Measurements from ENCODE around the gene NTM. TPM values are rescaled to one million over a fixed set of nuclear protein-coding genes. Genes with fewer than 3 reads are reported as not detected.

NTM gene
- total RNA-seq, 1 experiment from 2014 or later, result not detected

DNA sequence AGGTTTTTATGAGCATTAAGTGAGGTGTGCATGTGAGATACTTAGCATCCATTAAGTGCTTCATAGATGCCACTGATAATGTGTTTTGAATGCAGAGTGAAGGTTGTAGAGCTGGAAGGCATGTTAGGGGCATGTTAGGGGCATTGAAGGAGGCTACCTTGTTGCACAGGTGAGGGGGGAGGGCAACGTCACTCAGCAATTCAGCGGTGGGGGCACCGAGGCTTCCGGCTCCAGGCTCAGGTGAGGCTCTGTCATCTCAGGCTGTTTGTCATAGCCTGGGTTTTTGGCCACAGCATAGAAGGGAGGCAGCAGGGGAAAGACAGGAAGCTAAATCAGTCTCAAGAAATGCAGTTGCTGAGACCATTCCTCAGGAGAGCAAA lies 299.0 kb downstream of the NTM start:
- H3K9me2 ChIP-seq (ENCODE audit: insufficient read depth), result no peaks in the 10 kb centered on the region
- H3K27ac ChIP-seq (ENCODE audit: low read depth, low read length), result no peak overlapping the region
- no peaks in the 10 kb centered on the region for H3K79me2 ChIP-seq (ENCODE audit: insufficient read depth, low read length)
- ATAC-seq (no peak), DNase-seq (ENCODE audit: low read depth, low spot score) (no peak)
- POLR2A ChIA-PET, result no interaction called here
- H3K4me3 ChIP-seq (replicated peaks in 1 of 2; ENCODE audit: low read depth in 1 of 2, low read length in 2 of 2), result no peak overlapping the region
- H2AFZ ChIP-seq (ENCODE audit: low read depth, low read length, poor library complexity, severe bottlenecking), result no peak overlapping the region
- no peaks in the 10 kb centered on the region for H4K20me1 ChIP-seq (ENCODE audit: insufficient read depth)
- no peak overlapping the region for H3K4me2 ChIP-seq (ENCODE audit: low read length)
- TF ChIP-seq, protein P1, sequence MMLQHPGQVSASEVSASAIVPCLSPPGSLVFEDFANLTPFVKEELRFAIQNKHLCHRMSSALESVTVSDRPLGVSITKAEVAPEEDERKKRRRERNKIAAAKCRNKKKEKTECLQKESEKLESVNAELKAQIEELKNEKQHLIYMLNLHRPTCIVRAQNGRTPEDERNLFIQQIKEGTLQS (IDR thresholded peaks at IDR 0.05), result no peak
- TF ChIP-seq SP1 (IDR thresholded peaks at IDR 0.05; ENCODE audit: low read depth), result no peak
- TF ChIP-seq, protein P2, sequence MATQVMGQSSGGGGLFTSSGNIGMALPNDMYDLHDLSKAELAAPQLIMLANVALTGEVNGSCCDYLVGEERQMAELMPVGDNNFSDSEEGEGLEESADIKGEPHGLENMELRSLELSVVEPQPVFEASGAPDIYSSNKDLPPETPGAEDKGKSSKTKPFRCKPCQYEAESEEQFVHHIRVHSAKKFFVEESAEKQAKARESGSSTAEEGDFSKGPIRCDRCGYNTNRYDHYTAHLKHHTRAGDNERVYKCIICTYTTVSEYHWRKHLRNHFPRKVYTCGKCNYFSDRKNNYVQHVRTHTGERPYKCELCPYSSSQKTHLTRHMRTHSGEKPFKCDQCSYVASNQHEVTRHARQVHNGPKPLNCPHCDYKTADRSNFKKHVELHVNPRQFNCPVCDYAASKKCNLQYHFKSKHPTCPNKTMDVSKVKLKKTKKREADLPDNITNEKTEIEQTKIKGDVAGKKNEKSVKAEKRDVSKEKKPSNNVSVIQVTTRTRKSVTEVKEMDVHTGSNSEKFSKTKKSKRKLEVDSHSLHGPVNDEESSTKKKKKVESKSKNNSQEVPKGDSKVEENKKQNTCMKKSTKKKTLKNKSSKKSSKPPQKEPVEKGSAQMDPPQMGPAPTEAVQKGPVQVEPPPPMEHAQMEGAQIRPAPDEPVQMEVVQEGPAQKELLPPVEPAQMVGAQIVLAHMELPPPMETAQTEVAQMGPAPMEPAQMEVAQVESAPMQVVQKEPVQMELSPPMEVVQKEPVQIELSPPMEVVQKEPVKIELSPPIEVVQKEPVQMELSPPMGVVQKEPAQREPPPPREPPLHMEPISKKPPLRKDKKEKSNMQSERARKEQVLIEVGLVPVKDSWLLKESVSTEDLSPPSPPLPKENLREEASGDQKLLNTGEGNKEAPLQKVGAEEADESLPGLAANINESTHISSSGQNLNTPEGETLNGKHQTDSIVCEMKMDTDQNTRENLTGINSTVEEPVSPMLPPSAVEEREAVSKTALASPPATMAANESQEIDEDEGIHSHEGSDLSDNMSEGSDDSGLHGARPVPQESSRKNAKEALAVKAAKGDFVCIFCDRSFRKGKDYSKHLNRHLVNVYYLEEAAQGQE (IDR thresholded peaks at IDR 0.05; ENCODE audit: low read depth), result no peak
- H3K4me1 ChIP-seq (ENCODE audit: control insufficient read depth in 1 of 2, insufficient read depth in 2 of 2, low read length in 2 of 2), result no peaks in the 10 kb centered on the region
- no peaks in the 10 kb centered on the region for H3K9me3 ChIP-seq (ENCODE audit: control insufficient read depth in 1 of 2, insufficient read depth in 1 of 2, low read depth in 1 of 2, low read length in 2 of 2)
- intact Hi-C loops (cut with micrococcal nuclease), result no loop called here
- BruUV-seq (replicated peaks), result no TSS peak
- no peak overlapping the region for H3K9ac ChIP-seq (ENCODE audit: low read length)
- H3K36me3 ChIP-seq (ENCODE audit: control insufficient read depth in 1 of 2, insufficient read depth in 2 of 2, low read length in 2 of 2), result no peaks in the 10 kb centered on the region
- H3K27me3 ChIP-seq (ENCODE audit: insufficient read depth, low read length), result no peaks in the 10 kb centered on the region
- CTCF ChIA-PET, result no interaction called here
- RAD21 ChIA-PET (ENCODE audit: low non-redundant PET in 1 of 2, low total read pairs in 2 of 2, uncharacterized antibody in 2 of 2, unreplicated experiment in 2 of 2), result no interaction called here

DNA sequence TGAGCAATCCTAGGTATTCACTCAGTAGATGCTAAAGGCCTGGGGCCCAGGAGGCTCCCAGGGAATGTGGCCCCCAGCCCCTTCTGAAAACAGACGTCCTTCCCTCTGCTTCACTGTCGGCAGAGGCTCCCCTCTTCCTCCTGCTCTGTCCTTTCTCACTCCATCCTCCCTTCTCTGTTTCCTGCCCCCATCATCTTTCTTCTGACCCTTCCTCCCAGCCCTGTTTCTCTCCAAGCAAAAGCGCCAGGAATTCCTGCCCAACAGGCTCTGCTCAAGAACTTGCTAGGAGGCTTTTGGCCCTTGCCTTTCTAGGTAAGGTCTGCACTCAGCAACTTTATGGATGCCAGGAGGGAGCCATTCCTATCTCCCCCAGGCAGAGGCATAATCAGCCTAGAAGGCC lies 300.5 kb downstream of the NTM start:
- Histone ChIP-seq H3K79me2 (ENCODE audit: insufficient read depth, low read length) (no peaks in the 10 kb centered on the region), H3K9me2 (ENCODE audit: insufficient read depth) (no peaks in the 10 kb centered on the region), H3K4me1 (ENCODE audit: control insufficient read depth in 1 of 2, insufficient read depth in 2 of 2, low read length in 2 of 2) (no peaks in the 10 kb centered on the region), H3K4me2 (ENCODE audit: low read length) (no peak overlapping the region), H3K36me3 (ENCODE audit: control insufficient read depth in 1 of 2, insufficient read depth in 2 of 2, low read length in 2 of 2) (no peaks in the 10 kb centered on the region), H3K27me3 (ENCODE audit: insufficient read depth, low read length) (no peaks in the 10 kb centered on the region), H3K9me3 (ENCODE audit: control insufficient read depth in 1 of 2, insufficient read depth in 1 of 2, low read depth in 1 of 2, low read length in 2 of 2) (no peaks in the 10 kb centered on the region), H2AFZ (ENCODE audit: low read depth, low read length, poor library complexity, severe bottlenecking) (no peak overlapping the region), H3K4me3 (replicated peaks in 1 of 2; ENCODE audit: low read depth in 1 of 2, low read length in 2 of 2) (no peak overlapping the region), H3K27ac (ENCODE audit: low read depth, low read length) (no peak overlapping the region), H4K20me1 (ENCODE audit: insufficient read depth) (no peaks in the 10 kb centered on the region), H3K9ac (ENCODE audit: low read length) (no peak overlapping the region)
- POLR2A ChIA-PET, result no interaction called here
- ATAC-seq (no peak), DNase-seq (ENCODE audit: low read depth, low spot score) (no peak)
- intact Hi-C loops (cut with micrococcal nuclease), result loop anchor here (5.0 kb wide), 1 partner anchor 1239 kb away; no protein-coding TSS in a partner anchor
- BruUV-seq (replicated peaks), result no TSS peak
- TF ChIP-seq SIN3A (IDR thresholded peaks at IDR 0.05; ENCODE audit: low read depth) (no peak), EZH2 (IDR thresholded peaks at IDR 0.05) (no peak), EGR1 (IDR thresholded peaks at IDR 0.05; ENCODE audit: low read depth) (no peak), POLR2A (IDR thresholded peaks at IDR 0.05; ENCODE audit: borderline replicate concordance, extremely low read depth, insufficient read depth, insufficient read length) (no peak), ELF1 (IDR thresholded peaks at IDR 0.05; ENCODE audit: borderline replicate concordance, low read depth) (no peak), POLR2AphosphoS5 (IDR thresholded peaks at IDR 0.05; ENCODE audit: low read depth, low read length) (no peak), YY1 (IDR thresholded peaks at IDR 0.05; ENCODE audit: extremely low read depth, insufficient replicate concordance, low read depth, low read length) (no peak), TCF7L2 (IDR thresholded peaks at IDR 0.05; ENCODE audit: borderline replicate concordance, extremely low read depth, insufficient read depth, insufficient read length) (no peak)
- TF ChIP-seq, protein P3, sequence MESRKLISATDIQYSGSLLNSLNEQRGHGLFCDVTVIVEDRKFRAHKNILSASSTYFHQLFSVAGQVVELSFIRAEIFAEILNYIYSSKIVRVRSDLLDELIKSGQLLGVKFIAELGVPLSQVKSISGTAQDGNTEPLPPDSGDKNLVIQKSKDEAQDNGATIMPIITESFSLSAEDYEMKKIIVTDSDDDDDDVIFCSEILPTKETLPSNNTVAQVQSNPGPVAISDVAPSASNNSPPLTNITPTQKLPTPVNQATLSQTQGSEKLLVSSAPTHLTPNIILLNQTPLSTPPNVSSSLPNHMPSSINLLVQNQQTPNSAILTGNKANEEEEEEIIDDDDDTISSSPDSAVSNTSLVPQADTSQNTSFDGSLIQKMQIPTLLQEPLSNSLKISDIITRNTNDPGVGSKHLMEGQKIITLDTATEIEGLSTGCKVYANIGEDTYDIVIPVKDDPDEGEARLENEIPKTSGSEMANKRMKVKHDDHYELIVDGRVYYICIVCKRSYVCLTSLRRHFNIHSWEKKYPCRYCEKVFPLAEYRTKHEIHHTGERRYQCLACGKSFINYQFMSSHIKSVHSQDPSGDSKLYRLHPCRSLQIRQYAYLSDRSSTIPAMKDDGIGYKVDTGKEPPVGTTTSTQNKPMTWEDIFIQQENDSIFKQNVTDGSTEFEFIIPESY (IDR thresholded peaks at IDR 0.05; ENCODE audit: extremely low read depth, insufficient replicate concordance, low read length), result no peak
- RAD21 ChIA-PET (ENCODE audit: low non-redundant PET in 1 of 2, low total read pairs in 2 of 2, uncharacterized antibody in 2 of 2, unreplicated experiment in 2 of 2), result no interaction called here
- CTCF ChIA-PET, result no interaction called here

All from HCT116 (cell line).